Measurements from ENCODE around the gene ZNF569. TPM values are rescaled to one million over a fixed set of nuclear protein-coding genes. Genes with fewer than 3 reads are reported as not detected.

ZNF569 gene
- 6.5 TPM for polyA plus RNA-seq (2013, experiment 1 of 2)
- polyA plus RNA-seq (2013, experiment 2 of 2) = 7.9 TPM

GRCh38 chr19:37466798-37467607, at the start of gene ZNF569:
Gene ZNF569 (minus strand): TSS chr19:37467444. CDS start chr19:37444921, 22,523 bp downstream.
- Histone ChIP-seq H3K4me3 (ENCODE audit: extremely low read depth, insufficient read depth, low read length, poor library complexity, severe bottlenecking) (peak within 1 kb of the TSS; percentile 78), H3K9me3 (ENCODE audit: control insufficient read depth, low read length) (peaks cover 33% of the 10 kb centered on the region), H3K27ac (ENCODE audit: low read depth, low read length, severe bottlenecking) (peak within 1 kb of the TSS; percentile 76), H3K4me1 (ENCODE audit: control insufficient read depth, insufficient read depth, low read length, poor library complexity, severe bottlenecking) (no peaks in the 10 kb centered on the region), H3K36me3 (ENCODE audit: control insufficient read depth, insufficient read depth, low read length) (peaks cover 47% of the 10 kb centered on the region)
- 2% methylated on average over 48 to 61 of the region's 62 CpGs for WGBS, 2 experiments (ENCODE audit: insufficient coverage in 2 of 2)

- H3K9me3 ChIP-seq (ENCODE audit: control insufficient read depth, low read length) = peaks cover under 1% of the 10 kb centered on the region
- H3K4me3 ChIP-seq (ENCODE audit: extremely low read depth, insufficient read depth, low read length, poor library complexity, severe bottlenecking) = no peak overlapping the region
- H3K36me3 ChIP-seq (ENCODE audit: control insufficient read depth, insufficient read depth, low read length) = peaks cover 5% of the 10 kb centered on the region
- no CpG with 5 or more reads among the region's 2 CpGs for WGBS, 2 experiments (ENCODE audit: insufficient coverage in 2 of 2)
- H3K27ac ChIP-seq (ENCODE audit: low read depth, low read length, severe bottlenecking) = no peak overlapping the region
- H3K4me1 ChIP-seq (ENCODE audit: control insufficient read depth, insufficient read depth, low read length, poor library complexity, severe bottlenecking) = no peaks in the 10 kb centered on the region
Measured at GRCh38 chr19:37513397-37513796, 46.2 kb upstream of the ZNF569 start.

GRCh38 chr19:37511821-37512220, 44.6 kb upstream of the ZNF569 start:
- Histone ChIP-seq H3K27ac (ENCODE audit: low read depth, low read length, severe bottlenecking) (no peak overlapping the region), H3K4me1 (ENCODE audit: control insufficient read depth, insufficient read depth, low read length, poor library complexity, severe bottlenecking) (no peaks in the 10 kb centered on the region), H3K36me3 (ENCODE audit: control insufficient read depth, insufficient read depth, low read length) (peaks cover 5% of the 10 kb centered on the region), H3K4me3 (ENCODE audit: extremely low read depth, insufficient read depth, low read length, poor library complexity, severe bottlenecking) (no peak overlapping the region), H3K9me3 (ENCODE audit: control insufficient read depth, low read length) (peaks cover 16% of the 10 kb centered on the region)
- WGBS, 2 experiments (ENCODE audit: insufficient coverage in 2 of 2) = 81 to 93% methylated on average over 2 to 3 of the region's 3 CpGs

GRCh38 chr19:37511186-37511585, 43.9 kb upstream of the ZNF569 start:
- H3K9me3 ChIP-seq (ENCODE audit: control insufficient read depth, low read length) = peaks cover 18% of the 10 kb centered on the region
- no peak overlapping the region for H3K27ac ChIP-seq (ENCODE audit: low read depth, low read length, severe bottlenecking)
- peaks cover 5% of the 10 kb centered on the region for H3K36me3 ChIP-seq (ENCODE audit: control insufficient read depth, insufficient read depth, low read length)
- H3K4me3 ChIP-seq (ENCODE audit: extremely low read depth, insufficient read depth, low read length, poor library complexity, severe bottlenecking) = no peak overlapping the region
- 89% methylated on average over 3 of the region's 3 CpGs; no CpG with 5 or more reads in 1 of the 2 experiments for WGBS, 2 experiments (ENCODE audit: insufficient coverage in 2 of 2)
- H3K4me1 ChIP-seq (ENCODE audit: control insufficient read depth, insufficient read depth, low read length, poor library complexity, severe bottlenecking) = no peaks in the 10 kb centered on the region

- Histone ChIP-seq H3K4me1 (ENCODE audit: control insufficient read depth, insufficient read depth, low read length, poor library complexity, severe bottlenecking) (no peaks in the 10 kb centered on the region), H3K36me3 (ENCODE audit: control insufficient read depth, insufficient read depth, low read length) (peaks cover 5% of the 10 kb centered on the region), H3K4me3 (ENCODE audit: extremely low read depth, insufficient read depth, low read length, poor library complexity, severe bottlenecking) (peak overlapping the region; percentile 64), H3K9me3 (ENCODE audit: control insufficient read depth, low read length) (peaks cover 34% of the 10 kb centered on the region), H3K27ac (ENCODE audit: low read depth, low read length, severe bottlenecking) (no peak overlapping the region)
- 22 to 34% methylated on average over 4 to 9 of the region's 9 CpGs for WGBS, 2 experiments (ENCODE audit: insufficient coverage in 2 of 2)
Measured at GRCh38 chr19:37507167-37507464, 39.9 kb upstream of the ZNF569 start.

- H3K27ac ChIP-seq (ENCODE audit: low read depth, low read length, severe bottlenecking) = peak within 1 kb of the TSS; percentile 88
- peaks cover 34% of the 10 kb centered on the region for H3K9me3 ChIP-seq (ENCODE audit: control insufficient read depth, low read length)
- 15% methylated on average over 35 to 39 of the region's 40 CpGs for WGBS, 2 experiments (ENCODE audit: insufficient coverage in 2 of 2)
- H3K36me3 ChIP-seq (ENCODE audit: control insufficient read depth, insufficient read depth, low read length) = peaks cover 5% of the 10 kb centered on the region
- peak within 1 kb of the TSS; percentile 64 for H3K4me3 ChIP-seq (ENCODE audit: extremely low read depth, insufficient read depth, low read length, poor library complexity, severe bottlenecking)
- no peaks in the 10 kb centered on the region for H3K4me1 ChIP-seq (ENCODE audit: control insufficient read depth, insufficient read depth, low read length, poor library complexity, severe bottlenecking)
Measured at GRCh38 chr19:37506387-37507166, 39.3 kb upstream of the ZNF569 start, which contains the start of gene ZNF793. Gene ZNF793 (plus strand): TSS chr19:37506939. CDS start chr19:37523440, 16,501 bp downstream.

GRCh38 chr19:37505958-37506386, 38.7 kb upstream of the ZNF569 start:
- Histone ChIP-seq H3K4me3 (ENCODE audit: extremely low read depth, insufficient read depth, low read length, poor library complexity, severe bottlenecking) (peak overlapping the region; percentile 64), H3K36me3 (ENCODE audit: control insufficient read depth, insufficient read depth, low read length) (no peaks in the 10 kb centered on the region), H3K27ac (ENCODE audit: low read depth, low read length, severe bottlenecking) (peak overlapping the region; percentile 88), H3K4me1 (ENCODE audit: control insufficient read depth, insufficient read depth, low read length, poor library complexity, severe bottlenecking) (no peaks in the 10 kb centered on the region), H3K9me3 (ENCODE audit: control insufficient read depth, low read length) (peaks cover 34% of the 10 kb centered on the region)
- WGBS, 2 experiments (ENCODE audit: insufficient coverage in 2 of 2) = 16 to 19% methylated on average over 9 to 10 of the region's 12 CpGs

- 0% methylated on average over 1 of the region's 3 CpGs; no CpG with 5 or more reads in 1 of the 2 experiments for WGBS, 2 experiments (ENCODE audit: insufficient coverage in 2 of 2)
- no peaks in the 10 kb centered on the region for H3K36me3 ChIP-seq (ENCODE audit: control insufficient read depth, insufficient read depth, low read length)
- H3K27ac ChIP-seq (ENCODE audit: low read depth, low read length, severe bottlenecking) = no peak overlapping the region
- no peaks in the 10 kb centered on the region for H3K4me1 ChIP-seq (ENCODE audit: control insufficient read depth, insufficient read depth, low read length, poor library complexity, severe bottlenecking)
- no peak overlapping the region for H3K4me3 ChIP-seq (ENCODE audit: extremely low read depth, insufficient read depth, low read length, poor library complexity, severe bottlenecking)
- H3K9me3 ChIP-seq (ENCODE audit: control insufficient read depth, low read length) = peaks cover 51% of the 10 kb centered on the region
Measured at GRCh38 chr19:37492213-37492612, 25.0 kb upstream of the ZNF569 start.

GRCh38 chr19:37484406-37485168, 17.3 kb upstream of the ZNF569 start:
- Histone ChIP-seq H3K27ac (ENCODE audit: low read depth, low read length, severe bottlenecking) (no peak overlapping the region), H3K36me3 (ENCODE audit: control insufficient read depth, insufficient read depth, low read length) (peaks cover 39% of the 10 kb centered on the region), H3K9me3 (ENCODE audit: control insufficient read depth, low read length) (peaks cover 80% of the 10 kb centered on the region), H3K4me3 (ENCODE audit: extremely low read depth, insufficient read depth, low read length, poor library complexity, severe bottlenecking) (no peak overlapping the region), H3K4me1 (ENCODE audit: control insufficient read depth, insufficient read depth, low read length, poor library complexity, severe bottlenecking) (no peaks in the 10 kb centered on the region)
- 85 to 100% methylated on average over 2 to 4 of the region's 8 CpGs for whole genome bisulfite sequencing, 2 experiments (ENCODE audit: insufficient coverage in 2 of 2)

GRCh38 chr19:37472165-37472564, 4.9 kb upstream of the ZNF569 start:
- peaks cover 44% of the 10 kb centered on the region for H3K36me3 ChIP-seq (ENCODE audit: control insufficient read depth, insufficient read depth, low read length)
- H3K27ac ChIP-seq (ENCODE audit: low read depth, low read length, severe bottlenecking) = no peak overlapping the region
- H3K4me1 ChIP-seq (ENCODE audit: control insufficient read depth, insufficient read depth, low read length, poor library complexity, severe bottlenecking) = no peaks in the 10 kb centered on the region
- peaks cover 56% of the 10 kb centered on the region for H3K9me3 ChIP-seq (ENCODE audit: control insufficient read depth, low read length)
- no peak overlapping the region for H3K4me3 ChIP-seq (ENCODE audit: extremely low read depth, insufficient read depth, low read length, poor library complexity, severe bottlenecking)
- 81 to 91% methylated on average over 6 to 9 of the region's 9 CpGs for WGBS, 2 experiments (ENCODE audit: insufficient coverage in 2 of 2)
